HG03460 (cell line): ENCODE results near the gene MRPS12.
"Not testable (repeated sequence)": the region's sequence is repeated elsewhere in the genome, so short reads cannot be mapped to it uniquely, and the experiment has no call there.

Experiments used
- ATAC-seq: cut with Tn5 transposase; IDR thresholded peaks from one replicate; pipeline ENCODE4 v1.9.1; 2021; ENCODE audit not compliant: unreplicated experiment

MRPS12 gene

DNA sequence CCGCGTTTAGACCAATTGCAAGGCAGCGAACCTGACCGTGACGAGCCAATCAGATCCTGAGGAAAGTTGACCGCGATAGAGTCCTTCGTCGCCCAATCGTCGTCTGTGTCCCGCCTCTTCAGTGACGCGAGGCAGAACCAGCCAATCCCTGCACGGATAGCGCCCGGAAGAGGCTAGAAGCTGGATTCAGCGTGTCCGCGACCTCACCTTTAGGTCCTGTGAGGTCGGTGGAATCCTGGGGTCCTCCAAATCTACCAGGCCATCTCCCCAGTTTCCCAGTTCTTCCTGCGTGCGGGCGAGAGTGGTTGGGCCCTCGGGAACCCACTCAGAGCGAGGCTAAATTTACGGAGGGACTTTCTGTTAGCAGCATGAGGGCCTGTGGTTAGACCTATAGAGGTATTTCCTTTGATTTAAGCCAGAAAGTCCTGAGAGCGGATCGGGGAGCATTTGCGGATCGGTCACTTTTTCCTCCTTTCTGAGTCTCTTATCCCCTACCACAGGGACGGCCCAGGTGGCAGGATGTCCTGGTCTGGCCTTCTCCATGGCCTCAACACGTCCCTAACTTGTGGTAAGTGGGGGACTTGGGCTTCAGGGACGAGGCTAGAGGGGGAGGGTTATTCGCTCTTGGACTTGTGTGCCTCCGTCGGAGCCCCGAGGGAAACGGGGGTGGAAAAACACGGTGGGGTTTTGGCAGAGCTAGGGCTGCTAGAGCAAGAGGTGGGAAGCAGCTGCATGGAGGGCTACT lies at the start of gene MRPS12:
Gene MRPS12 (plus strand): TSS at position 169 of the 745 bp plus-strand sequence. CDS start 351 bp downstream, at position 520.
- ATAC-seq = peak; percentile 93

DNA sequence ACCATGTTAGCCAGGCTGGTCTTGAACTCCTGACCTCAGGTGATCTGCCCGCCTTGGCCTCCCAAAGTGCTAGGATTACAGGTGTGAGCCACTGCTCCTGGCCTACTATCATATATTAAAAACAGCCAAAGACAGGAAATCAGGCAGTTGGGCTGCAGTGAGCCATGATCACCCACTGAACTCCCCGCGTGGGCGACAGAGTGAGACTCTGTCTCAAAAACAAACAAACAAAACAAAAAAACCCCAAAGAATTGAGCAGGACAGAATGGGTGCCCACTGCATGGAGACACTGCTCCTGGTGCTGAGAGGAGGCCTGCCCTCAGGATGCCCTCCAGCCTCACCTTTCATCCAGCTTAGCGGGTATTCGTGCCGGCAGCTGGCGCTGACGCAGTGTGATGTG lies 47.5 kb upstream of the MRPS12 start:
- ATAC-seq = no peak

DNA sequence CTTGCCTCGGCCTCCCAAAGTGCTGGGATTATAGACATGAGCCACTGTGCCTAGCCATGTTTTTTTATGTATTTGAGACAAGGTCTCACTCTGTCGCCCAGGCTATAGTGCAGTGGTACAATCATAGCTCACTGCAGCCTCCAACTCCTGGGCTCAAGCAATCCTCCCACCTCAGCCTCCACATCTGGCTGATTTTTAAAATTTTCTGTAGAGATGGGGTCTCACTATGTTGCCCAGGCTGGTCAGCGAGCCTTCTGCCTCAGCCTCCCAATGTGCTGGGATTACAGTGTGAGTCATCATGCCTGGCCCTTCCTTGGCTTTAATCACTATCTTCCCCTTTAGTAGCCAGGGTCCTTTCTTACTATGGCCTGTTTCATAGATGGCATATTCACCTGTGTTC lies 46.1 kb upstream of the MRPS12 start:
- ATAC-seq = not testable (repeated sequence)

DNA sequence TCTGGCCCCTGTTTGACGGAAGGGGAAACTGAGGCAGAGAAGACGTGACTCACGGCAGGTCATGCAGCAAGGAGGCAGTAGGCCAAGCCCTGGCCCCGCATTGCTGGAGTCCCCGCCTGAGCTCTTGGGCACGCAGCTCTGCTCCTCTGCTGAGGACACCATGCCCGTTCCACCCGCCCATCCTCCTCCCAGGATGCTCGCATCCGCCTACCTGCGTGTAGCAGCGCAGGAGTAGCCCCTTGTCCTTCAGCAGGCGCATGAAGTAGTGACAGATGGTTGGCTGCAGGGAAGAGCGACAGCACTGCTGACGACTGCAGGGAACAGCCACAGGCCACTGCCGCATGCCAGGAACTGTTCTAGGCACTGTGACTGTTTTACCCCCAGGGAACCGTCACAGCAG lies 41.9 kb upstream of the MRPS12 start:
- no peak for ATAC-seq

DNA sequence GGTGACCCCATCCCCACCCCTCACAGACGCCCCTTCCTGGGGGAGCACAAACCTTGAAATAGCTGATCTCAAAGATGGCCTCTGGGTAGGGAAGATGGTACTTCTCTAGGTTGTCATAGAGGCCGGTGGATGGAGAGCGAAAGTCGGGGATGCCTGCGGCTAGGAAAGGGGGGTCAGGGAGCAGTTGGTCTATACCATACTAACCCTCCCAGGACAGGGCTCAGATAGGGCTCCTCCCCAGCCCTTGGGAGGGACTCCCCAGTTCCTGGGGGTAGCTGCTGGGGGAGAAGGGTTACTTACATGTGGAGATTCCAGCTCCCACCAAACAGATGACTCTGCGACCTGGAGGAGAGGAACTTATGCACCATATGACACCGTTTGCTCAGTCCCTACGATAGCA lies 40.9 kb upstream of the MRPS12 start:
- ATAC-seq = no peak

DNA sequence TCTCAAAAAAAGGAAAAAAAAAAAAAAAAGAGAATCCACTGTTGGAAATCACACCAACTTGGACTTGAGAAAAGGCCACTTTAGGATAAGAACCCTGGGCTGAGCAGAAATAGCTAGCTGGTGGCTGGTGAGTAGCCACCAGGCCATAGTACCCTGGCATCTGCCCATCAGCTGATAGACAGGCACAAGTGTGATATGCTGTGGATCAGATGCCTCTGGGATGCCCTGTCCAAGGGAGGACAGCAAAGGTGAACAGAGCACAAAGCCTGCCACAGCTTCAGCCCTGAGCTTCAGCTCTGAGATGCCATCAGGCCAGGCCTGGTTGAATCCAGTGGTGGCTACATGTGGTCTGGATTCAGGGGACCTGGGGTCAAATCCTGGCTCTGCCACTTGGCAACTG lies 40.1 kb upstream of the MRPS12 start:
- ATAC-seq = no peak

DNA sequence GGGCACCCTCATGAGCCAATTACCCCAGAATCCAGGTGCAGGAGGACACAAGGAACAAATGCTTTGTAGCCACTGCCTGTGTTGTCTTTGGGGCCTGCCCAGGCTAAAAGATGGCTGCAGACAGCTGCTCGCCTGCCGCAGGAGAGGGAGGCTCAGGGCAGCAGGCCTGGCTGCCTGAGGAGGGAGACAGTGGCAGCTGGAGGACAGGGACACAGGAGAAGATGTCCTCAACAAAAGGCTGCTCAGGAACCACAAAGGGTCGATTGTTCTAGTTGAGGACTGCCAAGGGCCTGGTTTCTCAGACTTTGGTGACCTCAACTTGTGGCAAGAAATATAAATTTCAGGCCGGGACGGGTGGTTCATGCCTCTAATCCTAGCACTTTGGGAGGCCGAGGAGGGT lies 39.0 kb upstream of the MRPS12 start:
- ATAC-seq = no peak

DNA sequence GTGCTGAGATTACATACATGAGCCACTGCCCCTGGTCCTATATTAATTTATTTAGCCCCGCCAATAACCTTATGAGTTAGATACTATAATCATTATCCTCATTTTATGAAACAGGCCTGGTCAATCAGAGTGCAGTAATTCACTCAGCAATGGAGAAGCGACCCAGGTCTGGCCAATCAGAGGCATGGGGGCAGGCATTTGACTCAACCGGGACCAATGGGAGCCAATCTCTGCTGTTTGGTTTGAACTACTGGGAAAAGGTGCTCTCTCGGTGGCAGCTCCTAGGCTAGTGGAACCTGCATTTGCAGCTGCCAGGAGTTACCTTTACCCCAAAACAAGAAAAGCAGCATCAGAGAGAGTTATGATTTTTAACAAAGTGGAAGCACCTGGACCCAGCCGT lies 37.9 kb upstream of the MRPS12 start:
- ATAC-seq = no peak

DNA sequence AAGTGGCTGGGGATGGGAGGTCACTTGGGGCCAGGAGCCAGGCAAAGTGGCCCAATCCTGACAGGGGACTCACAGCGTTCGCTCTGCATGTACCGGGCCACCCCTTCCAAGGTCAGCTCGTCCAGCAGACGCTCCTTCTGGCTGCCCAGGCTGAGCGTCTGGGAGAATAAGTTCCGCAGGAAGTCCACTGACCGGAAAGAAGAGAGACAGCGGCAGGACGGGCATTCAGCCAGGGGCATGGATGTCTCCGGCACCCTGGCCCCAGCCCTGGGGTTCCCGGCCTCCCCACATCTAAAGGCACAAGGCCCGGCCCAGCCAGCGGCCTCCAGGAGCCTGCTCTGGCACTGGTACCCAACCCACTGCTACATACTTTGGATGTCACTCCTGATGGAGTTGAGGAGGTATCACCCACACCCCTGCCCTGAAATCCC lies 37.4 kb upstream of the MRPS12 start:
- no peak for ATAC-seq

DNA sequence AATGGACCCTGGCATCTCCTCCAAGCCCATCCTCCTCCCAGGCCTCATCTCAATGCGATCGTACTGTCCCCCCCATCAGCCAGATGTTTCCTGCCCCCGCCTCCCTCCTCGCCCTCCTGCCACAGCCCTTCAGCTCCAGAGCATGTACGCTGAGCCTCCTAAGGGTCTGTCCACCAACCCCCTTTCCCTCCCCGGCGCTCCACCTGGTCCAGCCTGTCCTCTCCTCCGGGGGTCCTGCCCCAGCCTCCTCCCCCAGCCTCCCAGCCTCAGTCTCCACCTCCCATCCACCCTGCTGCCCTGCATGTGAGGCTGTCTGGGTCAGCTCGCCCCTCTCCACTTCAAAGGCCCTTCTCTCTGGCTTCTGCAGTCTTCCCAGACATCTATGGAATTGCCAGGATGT lies 35.8 kb upstream of the MRPS12 start:
- no peak for ATAC-seq

DNA sequence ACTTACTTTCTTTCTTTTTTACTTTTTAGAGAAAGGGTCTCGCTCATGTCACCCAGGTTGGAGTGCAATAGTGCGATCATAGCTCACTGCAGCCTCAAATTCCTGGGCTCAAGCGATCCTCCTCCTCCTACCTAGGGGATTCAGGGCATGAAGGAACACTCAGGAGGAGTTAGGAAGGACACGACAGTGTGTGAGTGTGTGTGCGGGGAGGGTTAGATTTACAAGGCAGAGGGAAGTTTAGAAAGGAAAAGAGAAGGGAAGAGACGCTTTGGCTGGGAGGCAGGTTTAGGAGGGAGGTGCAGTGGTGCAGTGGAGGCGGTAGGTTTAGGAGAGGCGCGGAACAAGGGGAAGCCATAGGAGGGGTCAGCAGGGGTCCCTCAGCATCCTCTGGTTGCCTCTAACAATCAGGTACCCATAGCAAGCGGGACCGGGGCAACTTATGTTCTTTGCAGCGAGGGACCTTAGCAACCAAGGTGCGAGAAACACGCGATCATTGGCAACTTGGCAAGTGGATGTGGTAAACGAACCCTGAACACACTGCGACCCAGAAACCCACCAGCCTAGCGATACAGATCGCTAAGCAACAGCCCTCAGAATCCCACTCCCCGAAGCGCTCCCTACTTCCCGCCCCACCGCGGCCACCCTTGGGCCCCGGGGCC lies 31.8 kb upstream of the MRPS12 start:
- ATAC-seq = no peak

DNA sequence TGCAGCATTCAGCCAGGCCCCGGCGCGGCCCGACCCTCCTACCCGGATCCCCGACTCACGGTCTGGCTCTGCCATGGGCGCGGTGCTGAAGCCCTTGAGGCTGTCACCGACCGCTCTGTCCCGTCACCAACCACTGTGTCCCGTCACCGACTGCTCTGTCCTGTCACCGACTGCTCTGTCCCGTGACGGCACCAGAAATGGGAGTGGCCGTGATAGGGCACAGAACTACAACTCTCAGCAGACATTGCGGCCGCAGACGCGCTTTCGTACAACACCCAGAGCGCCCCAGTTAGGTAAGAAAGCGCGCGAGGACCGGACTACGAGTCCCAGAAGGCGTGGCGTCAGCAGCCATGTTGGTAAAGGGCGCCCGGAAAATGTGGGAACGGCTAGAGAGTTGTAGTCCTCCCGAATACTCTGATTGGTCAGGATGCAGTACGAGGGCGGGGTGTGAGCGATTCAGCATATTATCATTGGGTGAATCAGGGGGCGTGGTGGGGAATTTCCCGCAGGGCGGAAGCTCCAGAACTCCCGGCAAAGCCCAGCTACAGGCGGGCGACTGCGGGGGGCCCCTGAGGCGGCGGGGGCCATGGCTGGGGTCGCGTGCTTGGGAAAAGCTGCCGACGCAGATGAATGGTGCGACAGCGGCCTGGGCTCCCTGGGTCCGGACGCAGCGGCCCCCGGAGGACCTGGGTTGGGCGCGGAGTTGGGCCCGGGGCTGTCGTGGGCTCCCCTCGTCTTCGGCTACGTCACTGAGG lies 31.1 kb upstream of the MRPS12 start, which contains the start of the genes NFKBIB and SIRT2:
Gene NFKBIB (plus strand): TSS at position 523 of the 755 bp plus-strand sequence. CDS start 64 bp downstream, at position 587.
Gene SIRT2 (minus strand): TSS at position 172 of the 755 bp plus-strand sequence. CDS start 97 bp downstream, at position 75.
- peak; percentile 89 for ATAC-seq

DNA sequence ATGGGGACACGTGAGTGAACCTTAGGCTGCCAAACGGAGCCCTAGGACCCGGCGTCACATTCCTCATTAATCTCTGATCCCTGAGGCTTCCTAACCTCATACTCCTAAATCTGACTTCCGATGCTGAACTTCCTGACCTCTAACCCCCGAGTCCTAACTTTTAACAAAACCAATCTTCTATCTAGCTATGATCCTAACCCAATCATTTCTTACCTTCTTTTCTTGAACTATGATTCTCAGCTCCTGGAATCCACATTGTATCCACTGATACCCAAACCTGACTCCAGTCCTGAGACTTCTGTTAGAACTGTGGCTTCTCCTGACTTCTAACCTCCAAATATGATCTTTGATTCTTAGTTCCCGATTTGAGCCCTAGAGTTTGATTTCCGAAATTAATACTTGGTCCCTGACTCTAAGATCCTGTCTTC lies 30.5 kb upstream of the MRPS12 start:
- no peak for ATAC-seq

DNA sequence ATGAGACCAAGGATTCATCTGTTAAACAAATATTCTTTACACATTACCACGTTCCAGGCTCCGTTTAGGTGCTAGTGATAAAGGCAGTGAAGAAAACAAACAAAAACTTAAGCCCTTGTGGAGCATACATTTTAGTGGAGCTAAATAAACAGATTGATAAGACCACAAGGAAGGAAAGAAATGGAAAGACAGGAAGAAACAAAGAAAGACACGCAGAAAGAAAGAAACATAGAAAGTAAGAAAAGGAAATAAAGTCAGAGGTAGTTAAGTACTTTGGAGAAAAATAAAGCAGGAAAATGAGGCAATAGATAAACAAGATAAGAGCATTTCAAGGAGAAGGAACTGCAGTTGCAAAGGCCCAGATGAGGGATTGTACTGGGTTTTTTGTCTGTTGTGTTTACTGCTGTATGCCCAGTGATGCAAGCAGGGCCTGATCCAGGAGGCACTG lies 30.0 kb upstream of the MRPS12 start:
- no peak for ATAC-seq

DNA sequence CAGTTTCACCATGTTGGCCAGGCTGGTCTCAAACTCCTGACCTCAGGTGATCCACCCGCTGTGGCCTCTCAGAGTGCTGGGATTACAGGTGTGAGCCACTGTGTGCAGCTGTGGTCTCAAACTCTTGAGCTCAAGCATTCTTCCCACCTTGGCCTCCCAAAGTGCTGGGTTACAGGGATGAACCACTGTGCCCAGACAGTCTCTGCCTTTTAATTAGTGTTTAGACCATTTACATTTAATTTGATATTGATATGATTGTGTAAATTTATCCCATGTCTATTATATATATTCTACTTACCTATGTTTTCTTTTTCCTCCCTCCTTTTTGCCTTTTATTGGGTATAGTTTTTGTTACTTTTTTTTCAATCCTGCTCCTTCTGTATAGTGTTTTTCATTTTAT lies 29.1 kb upstream of the MRPS12 start:
- ATAC-seq = no peak

DNA sequence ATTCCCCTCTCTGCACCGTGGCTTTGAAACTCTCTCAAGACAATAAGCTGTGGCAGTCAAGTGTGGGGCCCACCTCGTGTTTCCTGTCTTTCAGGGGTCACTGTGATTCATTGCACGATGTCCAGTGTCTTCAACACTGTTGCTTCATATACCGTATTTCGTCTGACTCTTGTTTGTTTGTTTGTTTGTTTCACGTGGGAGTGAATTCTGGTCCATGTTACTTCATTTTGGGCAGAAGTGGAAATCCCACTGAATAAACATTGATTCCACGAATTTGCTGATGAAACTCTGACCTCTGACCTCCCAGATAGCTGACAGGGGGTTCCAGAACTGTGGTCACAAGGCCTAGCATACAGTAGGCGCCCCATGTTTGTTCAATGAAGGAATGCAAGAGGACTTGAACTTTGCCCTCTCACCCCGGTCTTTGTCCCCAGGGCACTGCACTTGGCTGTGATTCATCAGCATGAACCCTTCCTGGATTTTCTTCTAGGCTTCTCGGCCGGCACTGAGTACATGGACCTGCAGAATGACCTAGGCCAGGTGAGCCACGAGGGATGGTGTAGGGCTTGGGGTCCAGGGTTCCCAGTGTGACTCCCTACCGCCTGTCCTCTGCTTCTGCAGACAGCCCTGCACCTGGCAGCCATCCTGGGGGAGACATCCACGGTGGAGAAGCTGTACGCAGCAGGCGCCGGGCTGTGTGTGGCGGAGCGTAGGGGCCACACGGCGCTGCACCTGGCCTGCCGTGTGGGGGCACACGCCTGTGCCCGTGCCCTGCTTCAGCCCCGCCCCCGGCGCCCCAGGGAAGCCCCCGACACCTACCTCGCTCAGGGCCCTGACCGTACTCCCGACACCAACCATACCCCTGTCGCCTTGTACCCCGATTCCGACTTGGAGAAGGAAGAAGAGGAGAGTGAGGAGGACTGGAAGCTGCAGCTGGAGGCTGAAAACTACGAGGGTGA lies 25.9 kb upstream of the MRPS12 start:
- no peak for ATAC-seq

DNA sequence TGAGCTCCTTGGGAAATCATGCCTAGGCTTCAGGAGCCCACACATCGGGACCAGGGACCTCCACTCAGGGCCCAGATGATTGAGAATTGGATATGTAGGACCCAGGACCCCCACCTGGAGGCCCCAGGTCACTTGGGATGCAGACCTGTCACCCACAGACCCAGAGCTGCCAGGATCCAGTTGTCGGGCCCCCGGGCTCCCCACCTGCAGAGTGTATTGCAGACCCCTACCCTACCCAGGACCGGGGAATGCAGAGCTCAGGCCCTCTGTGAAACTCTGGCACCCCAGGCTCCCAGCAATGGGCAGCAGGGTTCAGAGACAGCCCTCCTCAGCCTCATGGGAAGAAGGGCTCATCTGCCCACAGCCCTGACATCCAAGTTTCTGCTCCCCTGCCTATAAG lies 25.1 kb upstream of the MRPS12 start:
- no peak for ATAC-seq

DNA sequence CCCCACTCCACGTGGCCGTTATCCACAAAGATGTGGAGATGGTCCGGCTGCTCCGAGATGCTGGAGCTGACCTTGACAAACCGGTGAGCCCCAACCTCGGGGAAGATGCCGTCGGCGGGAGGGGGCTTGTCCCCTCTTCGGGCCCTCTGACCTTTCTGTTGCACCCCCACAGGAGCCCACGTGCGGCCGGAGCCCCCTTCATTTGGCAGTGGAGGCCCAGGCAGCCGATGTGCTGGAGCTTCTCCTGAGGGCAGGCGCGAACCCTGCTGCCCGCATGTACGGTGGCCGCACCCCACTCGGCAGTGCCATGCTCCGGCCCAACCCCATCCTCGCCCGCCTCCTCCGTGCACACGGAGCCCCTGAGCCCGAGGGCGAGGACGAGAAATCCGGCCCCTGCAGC lies 23.5 kb upstream of the MRPS12 start:
- ATAC-seq = no peak

DNA sequence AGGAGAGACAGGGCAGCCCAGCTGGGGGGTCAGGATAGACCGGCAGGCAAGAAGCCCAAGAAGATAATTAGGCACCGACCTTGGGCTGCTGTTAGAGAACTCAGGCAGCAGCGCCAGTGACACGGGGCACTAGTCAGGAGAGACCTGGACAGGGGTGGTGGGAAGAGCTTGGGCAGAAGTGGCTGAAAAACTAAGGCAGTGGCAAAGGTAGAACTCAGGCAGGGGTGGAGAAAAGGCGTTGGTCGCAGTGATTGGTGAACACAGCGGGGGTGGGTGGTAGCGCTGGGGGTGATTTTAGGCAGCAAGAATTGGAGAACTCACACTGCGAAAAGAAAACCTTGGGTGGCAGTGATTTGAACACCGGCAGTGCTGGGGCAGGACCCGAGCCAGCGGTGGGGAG lies 23.1 kb upstream of the MRPS12 start:
- no peak for ATAC-seq

DNA sequence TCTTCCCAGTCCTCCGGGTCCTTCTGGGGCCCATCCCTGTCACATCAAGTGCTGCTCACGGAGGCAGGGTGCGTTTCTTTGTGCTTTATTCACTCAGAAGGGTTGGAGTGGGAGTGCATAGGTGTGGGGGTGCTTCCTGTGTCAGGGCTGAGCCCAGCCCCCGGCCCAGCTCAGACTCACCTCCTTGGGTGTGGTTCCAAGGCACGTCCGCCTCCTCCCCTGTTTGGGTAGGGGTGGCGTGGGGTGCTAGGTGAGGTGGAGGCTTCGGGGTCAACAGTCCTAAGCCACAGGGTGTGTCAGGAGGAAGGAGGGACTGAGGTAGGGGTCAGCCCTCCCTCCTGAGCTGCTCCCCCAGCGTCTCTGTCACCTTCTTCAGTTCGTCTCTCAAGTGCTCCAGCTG lies 21.8 kb upstream of the MRPS12 start:
- ATAC-seq = no peak
